SK-N-SH (cell line): ENCODE measurements around the gene QKI. TPM values are rescaled to one million over a fixed set of nuclear protein-coding genes. Genes with fewer than 3 reads are reported as not detected.

Experiments
- CTCF ChIA-PET: fragments of 300-600, 350-600 bp; formaldehyde crosslinking; extraction: SDS; loops from one replicate; lab custom pipeline; 2021; lab: Yijun Ruan, JAX
- POLR2A ChIA-PET: fragments of 350-600 bp; sonication (Branson Sonifier 250); formaldehyde crosslinking; extraction: SDS; loops from one replicate; lab custom pipeline; 2020; ENCODE audit warnings: antibody characterized with exemption, inconsistent platforms; lab: Yijun Ruan, JAX
- DNase-seq: peaks from one replicate; pipeline ENCODE4 v3.0.0; 2012
- H2AFZ ChIP-seq: fragments of 200-600 bp; sonication (generic); 2 replicates; pipeline ENCODE4 v1.8.1; 2016; ENCODE audit warnings: antibody characterized with exemption, mild to moderate bottlenecking, low read depth
- H3F3A ChIP-seq: fragments of 200-600 bp; sonication (generic); replicated peaks from 2 replicates; pipeline ENCODE3; 2016; ENCODE audit warnings: antibody characterized with exemption, mild to moderate bottlenecking; ENCODE audit not compliant: insufficient read depth
- H3K27ac ChIP-seq, 2 experiments: fragments of 200-500 bp in 1 of 2; fragments of 200-600 bp in 1 of 2; sonication (Bioruptor generic) in 1 of 2; sonication (generic), shearing (Covaris generic) in 1 of 2; 2 replicates each; pipeline versions ENCODE4 v1.5.1 to v1.6.1; 2014 to 2016; ENCODE audit warnings: low read depth in 2 of 2, inconsistent platforms in 1 of 2, low read length in 1 of 2, mild to moderate bottlenecking in 1 of 2, mixed read lengths in 1 of 2
- H3K27me3 ChIP-seq: fragments of 200-600 bp; sonication (generic), shearing (Covaris generic); 2 replicates; pipeline ENCODE4 v1.6.1; 2016; ENCODE audit warnings: mixed run types; ENCODE audit not compliant: insufficient read depth
- H3K36me3 ChIP-seq, 2 experiments: fragments of 200-500 bp in 1 of 2; fragments of 200-600 bp in 1 of 2; sonication (Bioruptor generic) in 1 of 2; sonication (generic) in 1 of 2; replicated peaks in 1 of 2; 2 replicates each; pipeline versions ENCODE3 to v1.5.1; 2014 to 2016; ENCODE audit warnings: low read length in 1 of 2, mild to moderate bottlenecking in 1 of 2; ENCODE audit not compliant: insufficient read depth in 2 of 2, control insufficient read depth in 1 of 2
- H3K4me1 ChIP-seq, 2 experiments: fragments of 200-500 bp in 1 of 2; fragments of 200-600 bp in 1 of 2; sonication (Bioruptor generic) in 1 of 2; sonication (generic), shearing (Covaris generic) in 1 of 2; 2 replicates each; pipeline versions ENCODE4 v1.5.1 to v1.6.1; 2014 to 2016; ENCODE audit warnings: low read depth in 1 of 2, low read length in 1 of 2, mixed run types in 1 of 2; ENCODE audit not compliant: insufficient read depth in 2 of 2, control insufficient read depth in 1 of 2
- H3K4me2 ChIP-seq: fragments of 200-600 bp; sonication (generic), shearing (Covaris generic); 2 replicates; pipeline ENCODE4 v1.6.1; 2017; ENCODE audit warnings: mixed run types
- H3K4me3 ChIP-seq, 2 experiments: fragments of 200-500 bp in 1 of 2; fragments of 200-600 bp in 1 of 2; sonication (Bioruptor generic) in 1 of 2; sonication (generic), shearing (Covaris generic) in 1 of 2; 2 replicates each; pipeline versions ENCODE4 v1.5.1 to v1.8.1; 2014 to 2016; ENCODE audit warnings: low read depth in 2 of 2, inconsistent platforms in 1 of 2, low read length in 1 of 2, mild to moderate bottlenecking in 1 of 2, mixed read lengths in 1 of 2, moderate library complexity in 1 of 2
- H3K79me2 ChIP-seq: fragments of 200-600 bp; sonication (generic); 2 replicates; pipeline ENCODE4 v1.8.1; 2017; ENCODE audit warnings: mild to moderate bottlenecking; ENCODE audit not compliant: insufficient read depth
- H3K9ac ChIP-seq: fragments of 200-600 bp; sonication (generic); 2 replicates; pipeline ENCODE4 v1.6.1; 2017; ENCODE audit warnings: mixed run types
- H3K9me2 ChIP-seq: fragments of 200-600 bp; sonication (generic); 2 replicates; pipeline ENCODE4 v1.6.1; 2017; ENCODE audit warnings: mixed run types
- H3K9me3 ChIP-seq: fragments of 200-600 bp; sonication (generic); 2 replicates; pipeline ENCODE4 v1.6.1; 2017; ENCODE audit warnings: mixed run types, mild to moderate bottlenecking, moderate library complexity
- H4K20me1 ChIP-seq: fragments of 200-600 bp; sonication (generic); 2 replicates; pipeline ENCODE4 v1.6.1; 2017; ENCODE audit warnings: mild to moderate bottlenecking, mixed run types; ENCODE audit not compliant: insufficient read depth
- CHD2 ChIP-seq: fragments of 150-350 bp; IDR thresholded peaks from 2 replicates; pipeline ENCODE4 v1.6.1; 2018; ENCODE audit warnings: low read length; ENCODE audit not compliant: partially characterized antibody
- CTCF ChIP-seq: fragments of 200-600 bp; sonication (generic); IDR thresholded peaks from 2 replicates; pipeline ENCODE4 v1.6.1; 2017; ENCODE audit warnings: antibody characterized with exemption, mild to moderate bottlenecking, moderate library complexity
- FOXJ3 ChIP-seq: sonication (generic); formaldehyde crosslinking; IDR thresholded peaks from 2 replicates; pipeline ENCODE4 v1.5.1; 2020; ENCODE audit warnings: mild to moderate bottlenecking, missing genetic modification reagents
- FOXM1 ChIP-seq: IDR thresholded peaks from 2 replicates; pipeline ENCODE4 v1.4.0; 2012; ENCODE audit warnings: low read depth, mild to moderate bottlenecking
- GATA2 ChIP-seq: sonication (generic); formaldehyde crosslinking; IDR thresholded peaks from 2 replicates; pipeline ENCODE4 v1.5.0; 2020; ENCODE audit warnings: mild to moderate bottlenecking, missing genetic modification reagents
- IRF3 ChIP-seq: fragments of 150-350 bp; IDR thresholded peaks from 2 replicates; pipeline ENCODE4 v1.6.1; 2016; ENCODE audit warnings: mild to moderate bottlenecking, low read depth, low read length
- JUND ChIP-seq: IDR thresholded peaks from 2 replicates; pipeline ENCODE4 v1.4.0; 2012
- MAX ChIP-seq: IDR thresholded peaks from 2 replicates; pipeline ENCODE4 v1.4.0; 2012; ENCODE audit warnings: low read depth
- MXI1 ChIP-seq: IDR thresholded peaks from 2 replicates; pipeline ENCODE4 v1.6.1; 2012; ENCODE audit warnings: mild to moderate bottlenecking, low read depth, low read length, improper control_type of control experiment
- NFIC ChIP-seq: IDR thresholded peaks from 2 replicates; pipeline ENCODE4 v1.4.0; 2012; ENCODE audit warnings: borderline replicate concordance
- NRF1 ChIP-seq: IDR thresholded peaks from 2 replicates; pipeline ENCODE4 v1.6.1; 2012; ENCODE audit warnings: low read depth, mild to moderate bottlenecking, low read length
- RCOR1 ChIP-seq: fragments of 150-350 bp; IDR thresholded peaks from 2 replicates; pipeline ENCODE4 v1.6.1; 2017; ENCODE audit warnings: antibody characterized with exemption, low read length
- RFX5 ChIP-seq: IDR thresholded peaks from 2 replicates; pipeline ENCODE4 v1.6.1; 2012; ENCODE audit warnings: mild to moderate bottlenecking, improper control_type of control experiment, low read length
- TAF1 ChIP-seq: IDR thresholded peaks from 2 replicates; pipeline ENCODE4 v1.6.1; 2012; ENCODE audit warnings: low read depth, mild to moderate bottlenecking, low read length, moderate library complexity, borderline replicate concordance
- TCF12 ChIP-seq: IDR thresholded peaks from 2 replicates; pipeline ENCODE4 v1.4.0; 2012
- USF2 ChIP-seq: fragments of 150-350 bp; IDR thresholded peaks from 2 replicates; pipeline ENCODE4 v1.6.1; 2017; ENCODE audit warnings: antibody characterized with exemption, low read length, low read depth, borderline replicate concordance
- ZBTB33 ChIP-seq: IDR thresholded peaks from 2 replicates; pipeline ENCODE4 v1.4.0; 2012; ENCODE audit warnings: low read depth, borderline replicate concordance
- WGBS: methylation state at CpG from one replicate; pipeline ENCODE4 v1.1.6; 2017; ENCODE audit warnings: low lambda C conversion rate; 5-methylcytosine and 5-hydroxymethylcytosine counted together
- polyA plus RNA-seq, 3 experiments: library from polyadenylated mRNA; depleted of rRNA; stranded (reverse); fragments of >200 nt; gene quantifications; 2 replicates each; pipeline ENCODE4 v1.2.3, GENCODE V29; 2012

The QKI gene
- polyA plus RNA-seq, 1 of the 3 experiments (the other 2 are of a cell fraction), result 51.1 TPM

GRCh38 chr6:163387317-163387716 lies 27.2 kb upstream of the QKI start:
- TF ChIP-seq FOXJ3 (CRISPR knock-in tag), result no peak
- TF ChIP-seq TCF12, result no peak
- TF ChIP-seq FOXM1, result no peak
- TF ChIP-seq NRF1, result no peak
- TF ChIP-seq USF2, result no peak
- TF ChIP-seq RCOR1, result no peak
- TF ChIP-seq IRF3, result no peak
- no peak for TF ChIP-seq MAX
- no peak for TF ChIP-seq MXI1
- no peak for TF ChIP-seq NFIC
- no peak for TF ChIP-seq TAF1
- no peak for TF ChIP-seq CTCF
- TF ChIP-seq ZBTB33, result no peak
- no peak for TF ChIP-seq CHD2
- no peak for TF ChIP-seq GATA2 (CRISPR knock-in tag)
- TF ChIP-seq RFX5, result no peak
- no peak for TF ChIP-seq JUND
- H3K27ac ChIP-seq, result no peak overlapping the region
- no peak overlapping the region for H3K4me2 ChIP-seq
- H3K9me3 ChIP-seq, result no peaks in the 10 kb centered on the region
- no peaks in the 10 kb centered on the region for H4K20me1 ChIP-seq
- H3K27me3 ChIP-seq, result no peaks in the 10 kb centered on the region
- no peak overlapping the region for H3K9ac ChIP-seq
- ChIA-PET POLR2A (no interaction called here), CTCF (no interaction called here)
- H3K4me3 ChIP-seq, result no peak overlapping the region
- H2AFZ ChIP-seq, result peak overlapping the region; percentile 50; the same call in 1 of the 2 replicates
- 86% methylated on average over 5 of the region's 5 CpGs for WGBS
- no peaks in the 10 kb centered on the region for H3K79me2 ChIP-seq
- no peaks in the 10 kb centered on the region for H3K4me1 ChIP-seq
- DNase-seq, result no peak
- no peaks in the 10 kb centered on the region for H3K36me3 ChIP-seq
- no peaks in the 10 kb centered on the region for H3K9me2 ChIP-seq
- no peaks in the 10 kb centered on the region for H3F3A ChIP-seq
